LoVo (cell line): ENCODE data around the gene RAPGEF1.

Source experiments
- DNase-seq: peaks from one replicate; pipeline ENCODE4 v3.0.0-alpha.2; 2016; ENCODE audit warnings: low spot score

The RAPGEF1 gene

DNA sequence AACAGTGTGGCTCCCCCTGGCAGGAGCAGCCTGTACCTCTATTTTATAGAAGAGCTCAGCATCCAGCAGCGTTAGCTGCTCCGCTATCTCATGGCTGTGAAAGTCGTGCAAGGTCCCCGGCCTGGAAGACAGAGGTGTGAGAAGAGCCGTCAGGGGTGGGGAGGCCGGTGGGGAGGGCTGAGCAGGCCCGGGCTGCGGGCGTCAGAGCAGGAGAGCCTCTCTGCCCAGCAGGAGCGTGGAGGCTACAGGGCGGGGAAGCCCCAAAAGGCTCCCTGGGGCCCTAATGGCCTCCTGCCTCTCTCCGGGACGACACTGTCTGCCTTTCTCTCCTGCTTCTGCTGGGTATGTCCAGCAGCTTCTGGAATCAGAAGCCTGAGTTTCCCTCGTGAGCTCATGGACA is 152.0 kb downstream of the RAPGEF1 start:
- DNase-seq, result no peak

DNA sequence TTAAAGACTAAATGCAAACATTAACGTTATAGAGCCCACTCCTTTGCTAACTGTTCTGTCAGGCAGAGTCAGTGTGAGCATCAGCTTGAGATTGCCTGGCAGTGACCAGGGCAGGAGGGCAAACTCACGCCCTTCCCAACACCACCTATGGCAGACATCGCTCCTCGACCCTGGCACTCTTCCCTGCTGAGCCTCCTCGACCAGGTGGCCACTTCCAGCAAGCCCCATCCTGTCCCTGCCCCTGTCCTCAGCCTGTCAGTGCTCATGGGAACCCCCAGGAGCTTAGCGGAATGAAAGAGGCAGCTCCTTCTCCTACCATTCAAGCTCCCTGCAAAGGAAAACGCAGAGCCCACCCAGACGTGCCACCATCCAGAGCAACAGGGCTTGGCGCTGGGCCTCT is 152.5 kb downstream of the RAPGEF1 start:
- no peak for DNase-seq

DNA sequence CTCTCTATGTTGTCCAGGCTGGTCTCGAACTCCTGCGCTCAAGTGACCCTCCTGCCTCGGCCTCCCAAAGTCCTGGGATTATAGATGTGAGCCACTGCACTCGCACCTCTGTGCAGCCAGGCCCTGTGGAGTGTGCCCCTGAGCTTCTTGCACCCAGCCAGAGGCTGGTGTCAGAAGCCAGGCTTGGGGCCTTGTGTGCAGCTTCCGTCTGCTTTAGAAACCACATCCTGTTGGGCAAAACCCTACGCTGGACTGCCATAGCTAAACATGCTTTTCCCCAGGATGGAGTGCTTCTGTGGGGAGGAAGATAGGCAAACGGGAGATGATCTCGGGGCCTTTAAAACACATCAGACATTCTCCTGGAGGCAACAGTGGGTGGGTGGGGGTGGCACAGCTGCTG is 154.5 kb downstream of the RAPGEF1 start:
- no peak for DNase-seq

- DNase-seq, result no peak
These were observed 155.0 kb downstream of the RAPGEF1 start for GRCh38 chr9:131584858-131585257.

GRCh38 chr9:131583836-131584555 is 155.9 kb downstream of the RAPGEF1 start:
- DNase-seq, result no peak

DNA sequence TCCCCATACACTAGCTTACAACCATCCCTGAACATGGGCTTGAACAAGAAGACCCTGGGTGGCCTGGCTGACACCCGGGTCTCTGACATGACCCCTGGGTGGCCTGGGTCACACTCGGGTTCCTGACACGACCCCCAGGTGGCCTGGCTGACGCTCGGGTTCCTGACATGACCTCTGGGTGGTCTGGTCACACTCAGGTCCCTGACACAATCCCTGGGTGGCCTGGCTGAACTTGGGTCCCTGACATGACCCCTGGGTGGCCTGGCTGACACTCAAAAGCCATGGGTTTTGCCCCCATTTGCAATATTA is 156.6 kb downstream of the RAPGEF1 start:
- DNase-seq, result no peak

- DNase-seq, result no peak
These were observed 157.2 kb downstream of the RAPGEF1 start for GRCh38 chr9:131582466-131583336.

DNA sequence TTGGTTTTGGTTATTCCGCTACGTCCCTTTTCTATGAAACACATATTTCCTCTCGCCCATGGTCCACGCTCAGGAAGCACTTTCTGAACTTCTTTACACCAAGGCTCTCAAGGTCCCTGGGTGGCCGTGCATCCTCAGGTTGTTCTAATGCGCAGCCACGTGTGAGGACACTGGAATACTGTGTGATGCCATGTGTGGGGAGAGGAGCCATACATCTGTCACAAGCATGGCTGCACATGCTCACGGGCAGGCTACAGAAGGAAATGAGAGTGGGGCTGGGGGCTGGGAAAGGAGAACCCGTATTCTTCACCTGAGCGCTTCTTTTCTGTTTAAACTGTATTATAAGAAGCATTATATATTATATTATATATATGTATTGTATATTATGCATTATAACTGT is 157.8 kb downstream of the RAPGEF1 start:
- no peak for DNase-seq

- DNase-seq, result no peak
These were observed 159.5 kb downstream of the RAPGEF1 start for GRCh38 chr9:131580358-131580757.

- DNase-seq, result no peak
These were observed 160.1 kb downstream of the RAPGEF1 start for GRCh38 chr9:131579789-131580211.

- DNase-seq, result no peak
These were observed 161.0 kb downstream of the RAPGEF1 start for GRCh38 chr9:131578731-131579504.

- DNase-seq, result no peak
These were observed 161.9 kb downstream of the RAPGEF1 start for GRCh38 chr9:131578021-131578420.

- DNase-seq, result no peak
These were observed 162.6 kb downstream of the RAPGEF1 start for GRCh38 chr9:131577005-131578000.

DNA sequence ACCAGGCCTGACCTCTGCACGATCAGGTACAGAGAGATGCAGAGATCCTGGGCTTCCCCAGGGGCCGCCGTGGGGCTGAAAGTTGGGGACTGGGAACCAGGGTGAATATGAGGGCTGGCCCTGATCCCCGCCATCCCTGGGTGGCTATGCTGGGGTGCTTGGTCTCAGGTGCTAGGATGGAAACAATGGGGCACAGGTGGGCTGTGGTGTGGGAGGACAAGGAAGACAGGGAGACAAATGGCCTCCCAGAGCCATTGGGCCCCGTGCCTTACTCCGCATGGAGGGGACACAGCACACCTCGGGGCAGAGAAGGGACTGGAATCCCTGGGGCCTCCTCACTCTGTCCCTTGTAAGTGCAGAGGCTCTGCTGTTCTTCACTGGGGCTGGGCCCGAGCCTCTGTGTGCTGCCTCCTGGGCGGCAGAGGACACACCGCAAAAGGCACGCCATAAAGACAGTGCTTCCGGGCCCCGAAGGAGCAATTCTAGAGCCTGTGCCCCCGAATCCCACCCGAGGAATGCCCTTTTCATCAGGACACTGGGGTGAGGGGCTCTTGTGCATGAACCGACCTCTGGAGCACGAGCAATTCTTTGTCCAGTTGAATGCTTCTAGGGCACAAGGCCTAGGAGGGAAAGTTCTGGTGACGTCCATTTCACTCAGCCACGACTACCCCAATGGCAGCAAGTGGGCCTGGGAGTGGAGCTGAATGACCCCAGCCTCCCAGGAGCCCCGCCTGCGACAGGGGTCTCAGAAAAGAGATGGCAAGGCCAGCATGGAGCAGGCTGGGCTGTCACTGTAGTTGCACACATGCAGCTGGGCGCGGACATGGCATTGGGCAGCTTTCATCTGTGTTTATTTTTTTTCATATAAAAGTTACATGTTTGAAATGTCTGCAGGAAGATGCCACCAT is 163.7 kb downstream of the RAPGEF1 start:
- DNase-seq, result no peak

DNA sequence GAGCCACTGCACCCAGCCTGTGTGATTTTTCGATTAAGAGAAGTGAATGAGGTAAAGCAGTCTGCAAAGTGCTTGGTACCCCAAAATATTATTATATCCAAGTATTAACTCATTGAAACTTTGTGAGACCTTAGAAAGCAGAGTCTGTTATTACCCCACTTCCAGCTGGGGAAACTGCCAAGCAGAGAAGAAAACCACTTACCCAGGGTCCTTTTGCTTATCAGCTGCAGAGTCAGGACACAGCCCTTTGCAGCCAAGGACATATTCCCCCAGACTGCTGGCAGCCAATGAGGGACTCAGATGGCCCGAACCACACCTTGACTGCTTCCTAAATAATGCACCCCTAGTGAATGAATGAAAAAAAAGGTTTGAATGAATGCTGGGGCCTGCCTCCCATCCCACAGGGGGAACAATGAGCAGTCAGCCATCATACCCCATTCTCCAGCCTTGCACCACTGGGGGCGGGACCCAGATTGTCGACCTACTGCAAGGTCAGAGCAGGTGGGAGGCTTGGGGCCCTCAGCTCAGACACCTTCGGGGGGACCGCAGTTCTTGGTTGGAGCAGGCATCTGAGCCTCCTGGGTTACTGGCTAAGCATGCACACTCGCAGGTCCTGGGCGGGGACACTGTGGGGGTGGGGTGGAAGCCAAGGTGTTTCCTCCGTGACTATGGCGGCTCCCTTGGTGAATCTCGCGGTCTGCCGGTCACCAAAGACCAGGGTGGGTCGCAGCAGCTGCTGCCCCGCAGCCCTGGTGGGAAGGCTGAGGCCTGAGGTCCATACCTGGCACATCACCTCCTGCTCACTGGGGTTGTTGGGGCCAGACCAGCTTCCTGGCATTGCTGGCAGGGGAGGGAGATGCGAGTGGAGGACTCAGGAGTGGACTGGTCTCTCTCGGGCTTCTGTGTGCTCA is 164.9 kb downstream of the RAPGEF1 start:
- no peak for DNase-seq

GRCh38 chr9:131567910-131568309 is 172.0 kb downstream of the RAPGEF1 start:
- no peak for DNase-seq

DNA sequence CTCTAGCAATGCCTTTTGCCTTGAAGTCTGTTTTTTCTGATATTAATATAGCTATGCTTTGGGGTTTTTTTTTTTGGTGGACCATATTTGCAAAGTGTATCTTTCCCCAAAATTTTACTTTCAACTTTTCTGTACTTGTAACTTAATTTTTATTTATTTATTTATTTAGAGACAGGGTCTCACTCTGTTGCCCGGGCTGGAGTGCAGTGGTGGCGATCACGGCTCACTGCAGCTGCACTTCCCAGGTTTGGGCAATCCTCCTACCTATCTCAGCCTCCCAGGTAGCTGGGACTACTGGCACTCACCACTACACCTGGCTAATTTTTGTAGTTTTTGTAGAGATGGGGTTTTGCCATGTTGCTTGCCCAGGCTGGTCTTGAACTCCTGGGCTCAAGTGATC is 173.7 kb downstream of the RAPGEF1 start:
- DNase-seq, result no peak

- DNase-seq, result no peak
These were observed 174.5 kb downstream of the RAPGEF1 start for GRCh38 chr9:131565369-131565768.
